22Rv1 (cell line): ENCODE results near the gene TECPR2.

Experiments used
- CTCF ChIP-seq: fragments of 450-650 bp; IDR thresholded peaks from 2 replicates; pipeline ENCODE4 v1.5.1; 2017; ENCODE audit warnings: mild to moderate bottlenecking
- ZFX ChIP-seq: fragments of 450-650 bp; IDR thresholded peaks from 2 replicates; pipeline ENCODE4 v1.6.1; 2017; ENCODE audit warnings: antibody characterized with exemption, borderline replicate concordance

- TF ChIP-seq CTCF = no peak
- no peak for TF ChIP-seq ZFX
These were observed 177.0 kb downstream of the TECPR2 start for GRCh38 chr14:102539544-102540314.
